GM13976 (cell line): Measurements from ENCODE around the gene TMOD1.

Source experiments
- DNase-seq: peaks from one replicate; pipeline ENCODE4 v3.0.0; 2012; ENCODE audit warnings: low spot score
- CTCF ChIP-seq: IDR thresholded peaks from 2 replicates; pipeline ENCODE4 v1.5.1; 2012; ENCODE audit warnings: borderline replicate concordance, mild to moderate bottlenecking; ENCODE audit not compliant: insufficient read depth; ENCODE audit errors: extremely low read depth, missing control alignments, control extremely low read depth
- in situ Hi-C: fragments of 300-500 bp; cut with MboI; formaldehyde crosslinking; loops from one replicate; pipeline ENCODE4 v1.12.0; 2022; ENCODE audit warnings: low sequenced_read_pairs, mixed read lengths, inconsistent platforms; ENCODE audit not compliant: unreplicated experiment

TMOD1 gene

GRCh38 chr9:97559111-97559514, 57.6 kb downstream of the TMOD1 start:
- in situ Hi-C loops = no loop called here
- no peak for TF ChIP-seq CTCF
- DNase-seq = peak; percentile 81

DNA sequence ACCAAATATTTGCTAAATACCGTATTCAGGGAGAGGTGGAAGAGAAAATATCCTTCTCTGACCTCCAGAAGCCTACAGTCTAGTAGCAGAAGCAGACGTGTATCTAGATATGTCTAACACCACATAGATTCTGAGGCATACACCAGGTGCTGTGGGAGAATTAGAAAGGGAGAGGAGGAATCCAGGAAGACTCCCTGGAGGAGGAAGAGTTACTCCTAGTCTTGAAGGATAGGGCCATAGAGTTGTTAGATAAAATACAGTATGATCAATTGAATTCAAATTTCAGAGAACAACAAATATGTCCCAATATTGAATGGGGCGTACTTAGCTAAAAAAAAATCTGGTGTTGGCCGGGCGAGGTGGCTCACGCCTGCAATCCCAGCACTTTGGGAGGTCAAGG, 58.7 kb downstream of the TMOD1 start:
- no peak for TF ChIP-seq CTCF
- in situ Hi-C loops = no loop called here
- no peak for DNase-seq

DNA sequence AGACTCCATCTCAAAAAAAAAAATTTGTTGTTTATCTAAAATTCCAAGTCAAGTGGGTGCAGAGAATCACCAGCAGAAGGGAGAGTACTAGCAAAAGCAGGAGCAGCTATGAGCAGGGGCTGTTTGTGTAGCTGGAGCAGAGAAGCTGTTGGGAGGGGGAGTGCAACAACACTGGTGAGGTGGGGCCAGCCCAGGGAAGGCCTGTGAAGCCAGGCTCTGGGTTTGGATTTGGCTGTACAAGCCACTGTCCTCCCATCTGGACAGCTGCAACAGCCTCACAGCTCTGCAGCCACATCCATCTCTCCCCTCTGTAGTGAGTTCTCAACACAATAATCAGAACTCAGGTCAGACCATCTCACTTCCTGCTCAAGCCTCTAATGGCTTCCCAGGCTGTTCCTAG, 59.4 kb downstream of the TMOD1 start:
- in situ Hi-C loops = no loop called here
- no peak for DNase-seq
- TF ChIP-seq CTCF = no peak

GRCh38 chr9:97561501-97561900, 60.0 kb downstream of the TMOD1 start:
- in situ Hi-C loops = no loop called here
- no peak for DNase-seq
- no peak for TF ChIP-seq CTCF

DNA sequence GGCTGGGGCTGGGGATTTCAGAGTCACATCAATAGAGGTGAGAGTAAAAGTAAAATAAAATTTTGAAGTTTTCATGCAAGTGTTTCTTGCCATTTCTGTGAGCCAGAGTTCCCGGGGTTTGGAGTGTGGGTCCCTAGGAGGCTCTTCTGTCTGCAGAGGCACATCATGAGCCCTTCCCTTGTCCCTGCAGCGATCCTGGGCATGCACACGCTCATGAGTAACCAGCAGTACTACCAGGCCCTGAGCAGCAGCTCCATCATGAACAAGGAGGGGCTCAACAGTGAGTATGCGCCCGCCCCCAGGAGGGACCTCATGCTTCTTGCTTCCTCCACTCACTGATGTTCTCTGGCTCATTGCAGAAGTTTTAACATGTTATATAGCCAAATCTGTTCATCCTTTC, 61.1 kb downstream of the TMOD1 start:
- in situ Hi-C loops = no loop called here
- no peak for TF ChIP-seq CTCF
- DNase-seq = no peak

- in situ Hi-C loops = no loop called here
- DNase-seq = no peak
- no peak for TF ChIP-seq CTCF
These were observed 62.1 kb downstream of the TMOD1 start for GRCh38 chr9:97563458-97564135.
